RWPE1 (cell line): ENCODE results near the gene STXBP6.

ENCODE experiments used
- CTCF ChIA-PET: fragments of 350-600 bp; sonication (Branson Sonifier 250); formaldehyde crosslinking; extraction: SDS; loops from one replicate; lab custom pipeline; 2021; lab: Yijun Ruan, JAX
- POLR2A ChIA-PET: fragments of 400-600 bp; formaldehyde crosslinking; extraction: SDS; loops from one replicate; lab custom pipeline; 2020; ENCODE audit warnings: antibody characterized with exemption; ENCODE audit not compliant: low non-redundant PET; lab: Yijun Ruan, JAX
- DNase-seq: peaks from one replicate; pipeline ENCODE4 v3.0.0; 2012; ENCODE audit warnings: low spot score
- H3K27ac ChIP-seq: fragments of 450-650 bp; 2 replicates; pipeline ENCODE4 v1.5.1; 2017
- TF ChIP-seq, protein P1 (sequence below): fragments of 450-650 bp; conservative IDR thresholded peaks from 2 replicates; pipeline ENCODE4 v1.5.1; 2017; ENCODE audit warnings: low read depth, mild to moderate bottlenecking

STXBP6 gene

DNA sequence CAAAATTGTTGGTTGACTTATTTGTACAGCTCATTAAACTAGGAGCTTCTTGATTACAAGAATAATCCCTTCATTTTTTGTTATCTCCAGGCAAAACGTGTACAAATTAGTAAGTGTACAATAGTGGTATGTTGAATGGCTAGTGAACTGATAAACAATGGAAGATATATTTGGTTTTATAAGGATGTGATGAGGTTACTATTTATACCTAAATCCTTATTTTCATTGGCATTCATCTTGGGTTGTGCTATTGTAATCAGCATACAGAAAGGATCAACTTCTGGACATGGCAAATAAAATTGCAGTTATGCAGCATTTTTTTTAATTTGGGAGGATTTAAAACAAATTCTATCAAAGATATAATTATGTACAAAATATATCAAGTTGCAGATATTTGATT is 216.6 kb downstream of the STXBP6 start:
- no peak overlapping the region for H3K27ac ChIP-seq
- ChIA-PET POLR2A (no interaction called here), CTCF (no interaction called here)
- TF ChIP-seq, protein P1, sequence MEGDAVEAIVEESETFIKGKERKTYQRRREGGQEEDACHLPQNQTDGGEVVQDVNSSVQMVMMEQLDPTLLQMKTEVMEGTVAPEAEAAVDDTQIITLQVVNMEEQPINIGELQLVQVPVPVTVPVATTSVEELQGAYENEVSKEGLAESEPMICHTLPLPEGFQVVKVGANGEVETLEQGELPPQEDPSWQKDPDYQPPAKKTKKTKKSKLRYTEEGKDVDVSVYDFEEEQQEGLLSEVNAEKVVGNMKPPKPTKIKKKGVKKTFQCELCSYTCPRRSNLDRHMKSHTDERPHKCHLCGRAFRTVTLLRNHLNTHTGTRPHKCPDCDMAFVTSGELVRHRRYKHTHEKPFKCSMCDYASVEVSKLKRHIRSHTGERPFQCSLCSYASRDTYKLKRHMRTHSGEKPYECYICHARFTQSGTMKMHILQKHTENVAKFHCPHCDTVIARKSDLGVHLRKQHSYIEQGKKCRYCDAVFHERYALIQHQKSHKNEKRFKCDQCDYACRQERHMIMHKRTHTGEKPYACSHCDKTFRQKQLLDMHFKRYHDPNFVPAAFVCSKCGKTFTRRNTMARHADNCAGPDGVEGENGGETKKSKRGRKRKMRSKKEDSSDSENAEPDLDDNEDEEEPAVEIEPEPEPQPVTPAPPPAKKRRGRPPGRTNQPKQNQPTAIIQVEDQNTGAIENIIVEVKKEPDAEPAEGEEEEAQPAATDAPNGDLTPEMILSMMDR, result no peak
- DNase-seq, result no peak

DNA sequence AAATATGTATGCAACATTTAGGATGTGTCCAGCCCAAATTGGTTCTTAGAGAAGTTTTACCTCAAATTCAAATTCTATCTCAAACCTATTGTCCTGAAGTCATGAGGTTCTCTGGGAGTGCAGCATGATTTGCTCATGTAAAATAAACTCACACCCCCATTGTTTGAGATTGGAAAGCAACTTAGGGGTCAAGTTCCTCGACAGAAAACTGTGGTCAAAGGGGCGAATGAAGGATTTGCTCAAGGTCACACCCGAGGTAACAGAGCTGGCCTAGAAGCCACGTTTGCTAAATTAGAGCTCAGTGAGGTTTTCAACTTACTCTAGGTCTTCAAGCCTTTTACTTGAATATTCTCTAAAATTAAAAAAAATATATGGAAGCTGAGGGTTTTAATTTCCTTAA is 218.3 kb downstream of the STXBP6 start:
- no peak overlapping the region for H3K27ac ChIP-seq
- TF ChIP-seq, protein P1, result no peak
- POLR2A ChIA-PET, result no interaction called here
- CTCF ChIA-PET, result no interaction called here
- no peak for DNase-seq

DNA sequence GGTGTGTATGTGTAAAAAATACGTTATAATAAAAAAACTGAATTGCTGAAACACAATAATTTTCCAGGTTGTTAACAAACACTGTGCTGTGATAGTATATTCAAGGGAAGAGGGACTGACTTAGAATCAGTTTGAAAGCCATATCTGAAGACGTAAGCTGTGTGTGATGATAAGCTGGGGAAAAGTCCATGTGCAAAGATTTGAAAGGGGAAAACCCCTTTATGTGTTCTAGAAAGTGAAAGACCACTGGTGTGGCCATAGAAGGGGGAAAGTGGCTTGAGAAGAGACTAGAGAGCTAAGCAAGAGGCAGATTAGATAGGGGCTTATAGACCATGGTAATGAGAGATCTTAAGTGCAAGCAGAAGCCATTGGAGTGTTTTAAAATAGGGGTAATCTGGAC is 220.1 kb downstream of the STXBP6 start:
- ChIA-PET POLR2A (no interaction called here), CTCF (no interaction called here)
- no peak for DNase-seq
- TF ChIP-seq, protein P1, result no peak
- no peak overlapping the region for H3K27ac ChIP-seq

DNA sequence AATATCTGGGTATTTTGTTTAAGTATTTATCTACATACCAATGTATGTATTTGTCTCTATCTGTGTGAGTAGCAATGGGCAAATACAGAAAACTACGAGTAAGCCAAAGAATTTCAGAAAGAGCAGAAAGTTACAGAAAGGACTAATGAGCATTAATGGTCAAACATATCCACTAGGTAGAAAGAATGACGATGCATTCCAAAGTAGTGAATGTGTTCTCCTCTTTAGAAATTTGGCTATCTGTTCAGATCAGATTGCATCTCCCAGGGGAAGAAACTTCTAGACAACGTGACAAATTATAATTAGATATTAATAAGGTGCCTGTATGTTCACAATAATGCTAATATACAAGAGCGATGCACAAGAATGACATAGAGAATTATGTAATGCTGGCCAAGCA is 221.5 kb downstream of the STXBP6 start:
- H3K27ac ChIP-seq, result no peak overlapping the region
- ChIA-PET CTCF (no interaction called here), POLR2A (no interaction called here)
- TF ChIP-seq, protein P1, result no peak
- DNase-seq, result no peak

DNA sequence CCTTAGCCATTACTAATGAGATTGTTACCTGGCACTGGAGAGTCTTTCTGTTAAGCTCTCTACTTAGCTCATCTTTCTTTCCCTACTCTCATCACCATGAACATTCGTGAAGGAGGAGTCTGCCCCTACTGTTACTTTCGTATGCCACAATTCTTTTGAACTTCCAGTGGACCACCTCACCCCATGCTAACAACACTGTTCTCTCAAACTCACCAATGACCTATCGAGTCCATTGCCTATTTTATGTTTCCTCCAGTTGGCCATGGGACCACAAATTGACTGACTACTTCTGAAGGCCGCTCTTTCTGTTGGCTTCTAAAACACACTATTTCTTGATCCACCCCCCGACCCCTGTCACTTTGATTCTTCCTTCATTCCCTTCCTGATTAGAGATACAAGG is 223.6 kb downstream of the STXBP6 start:
- TF ChIP-seq, protein P1, result no peak
- CTCF ChIA-PET, result no interaction called here

DNA sequence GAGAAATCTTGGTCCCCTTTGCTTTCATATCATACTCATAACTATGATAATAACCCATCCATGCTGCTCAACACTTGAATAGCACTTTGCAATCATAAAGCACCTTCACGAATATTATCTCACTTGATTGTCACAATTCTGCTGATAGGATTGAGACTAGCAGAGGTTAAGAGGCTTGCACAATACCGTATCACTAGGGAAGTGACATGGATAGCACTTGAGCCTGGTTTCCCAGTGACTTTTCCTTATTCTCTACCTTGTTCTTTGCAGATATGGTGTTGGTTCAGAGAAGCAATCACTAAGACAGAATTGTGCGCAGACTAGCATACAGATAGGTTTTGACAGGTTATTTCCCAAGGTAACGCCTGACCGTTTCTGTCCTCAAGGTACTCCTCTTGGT is 229.3 kb downstream of the STXBP6 start:
- CTCF ChIA-PET, result no interaction called here
- no peak overlapping the region for H3K27ac ChIP-seq
- DNase-seq, result no peak
- POLR2A ChIA-PET, result no interaction called here
- TF ChIP-seq, protein P1, result no peak

More for the DNA sequence above, 223.6 kb downstream of the STXBP6 start:
- POLR2A ChIA-PET, result no interaction called here
- H3K27ac ChIP-seq, result no peak overlapping the region
- DNase-seq, result no peak
